Measurements from ENCODE around the gene PPP5C. TPM values are rescaled to one million over a fixed set of nuclear protein-coding genes. Genes with fewer than 3 reads are reported as not detected.

Gene PPP5C
- total RNA-seq, 1 donor from 2014 or later: 57.7 TPM

GRCh38 chr19:46344363-46344762, 2.5 kb upstream of the PPP5C start:
- Mint-ChIP-seq H3K36me3 (ENCODE audit: low read depth) (peaks cover 2% of the 10 kb centered on the region), H3K4me1 (peaks cover 28% of the 10 kb centered on the region), H3K27ac (no peak overlapping the region), H3K9me3 (no peaks in the 10 kb centered on the region), H3K4me3 (no peak overlapping the region), H3K27me3 (peaks cover 4% of the 10 kb centered on the region)
- CTCF ChIA-PET: no interaction called here
- DNase-seq (no peak), ATAC-seq (ENCODE audit: low read depth) (no peak)
- POLR2A ChIA-PET: interaction anchor here (0.5 kb wide), 1 partner anchor 89 kb away, joined by 3 read pairs; no protein-coding TSS in a partner anchor
- no peak for TF ChIP-seq CTCF (IDR thresholded peaks at IDR 0.05)
- intact Hi-C loops (cut with micrococcal nuclease): loop anchor here (10.0 kb wide), 1 partner anchor 460 kb away; the partner anchor contains the start of gene IRF2BP1

GRCh38 chr19:46345157-46345556, 1.7 kb upstream of the PPP5C start:
- Mint-ChIP-seq H3K36me3 (ENCODE audit: low read depth) (peaks cover 2% of the 10 kb centered on the region), H3K27me3 (peaks cover 3% of the 10 kb centered on the region), H3K4me3 (no peak overlapping the region), H3K9me3 (no peaks in the 10 kb centered on the region), H3K4me1 (peaks cover 36% of the 10 kb centered on the region), H3K27ac (no peak overlapping the region)
- intact Hi-C loops (cut with micrococcal nuclease): loop anchor here (5.0 to 10.0 kb wide), 2 partner anchors 443 to 460 kb away; partner anchors contain the start of genes IRF2BP1 and MYPOP
- ATAC-seq (ENCODE audit: low read depth) (no peak), DNase-seq (no peak)
- ChIA-PET CTCF (no interaction called here), POLR2A (no interaction called here)
- TF ChIP-seq CTCF (IDR thresholded peaks at IDR 0.05): no peak

- Mint-ChIP-seq H3K9me3 (no peaks in the 10 kb centered on the region), H3K4me3 (peak overlapping the region; percentile 95), H3K27ac (peak overlapping the region; percentile 88), H3K36me3 (ENCODE audit: low read depth) (peaks cover 2% of the 10 kb centered on the region), H3K4me1 (peaks cover 60% of the 10 kb centered on the region), H3K27me3 (peaks cover 3% of the 10 kb centered on the region)
- no peak for DNase-seq
- TF ChIP-seq CTCF (IDR thresholded peaks at IDR 0.05): no peak
- no peak for ATAC-seq (ENCODE audit: low read depth)
- intact Hi-C loops (cut with micrococcal nuclease): loop anchor here (2.0 to 10.0 kb wide), 3 partner anchors 445 to 765 kb away; partner anchors contain the start of genes IRF2BP1, MYPOP and ZC3H4
- POLR2A ChIA-PET: interaction anchor here (0.6 kb wide), 1 partner anchor 1925 kb away, joined by 3 read pairs; no protein-coding TSS in a partner anchor
- CTCF ChIA-PET: no interaction called here
Measured at GRCh38 chr19:46347572-46347883, 641 bp downstream of the PPP5C start.

GRCh38 chr19:46347985-46348384, 1.1 kb downstream of the PPP5C start:
- no peak for DNase-seq
- Mint-ChIP-seq H3K27me3 (no peaks in the 10 kb centered on the region), H3K9me3 (no peaks in the 10 kb centered on the region), H3K4me3 (peak overlapping the region; percentile 95), H3K27ac (peak overlapping the region; percentile 88), H3K36me3 (ENCODE audit: low read depth) (peaks cover 5% of the 10 kb centered on the region), H3K4me1 (peaks cover 64% of the 10 kb centered on the region)
- ATAC-seq (ENCODE audit: low read depth): no peak
- POLR2A ChIA-PET: no interaction called here
- no peak for TF ChIP-seq CTCF (IDR thresholded peaks at IDR 0.05)
- intact Hi-C loops (cut with micrococcal nuclease): loop anchor here (2.0 to 10.0 kb wide), 3 partner anchors 446 to 765 kb away; partner anchors contain the start of genes IRF2BP1, MYPOP and ZC3H4
- CTCF ChIA-PET: no interaction called here

- H3K36me3 Mint-ChIP-seq (ENCODE audit: low read depth): peaks cover 17% of the 10 kb centered on the region
- H3K27ac Mint-ChIP-seq: peak overlapping the region; percentile 85
- no peak for TF ChIP-seq CTCF (IDR thresholded peaks at IDR 0.05)
- CTCF ChIA-PET: no interaction called here
- POLR2A ChIA-PET: no interaction called here
- no peak for DNase-seq
- intact Hi-C loops (cut with micrococcal nuclease): loop anchor here (5.0 to 10.0 kb wide), 2 partner anchors 447 to 465 kb away; partner anchors contain the start of genes IRF2BP1 and MYPOP
- ATAC-seq (ENCODE audit: low read depth): no peak
- H3K9me3 Mint-ChIP-seq: no peaks in the 10 kb centered on the region
- H3K27me3 Mint-ChIP-seq: no peaks in the 10 kb centered on the region
- peak overlapping the region; percentile 95 for H3K4me3 Mint-ChIP-seq
- H3K4me1 Mint-ChIP-seq: peaks cover 66% of the 10 kb centered on the region
Measured at GRCh38 chr19:46349311-46349993, 2.6 kb downstream of the PPP5C start.
